ENCODE measurements around the gene DHX32. TPM values are rescaled to one million over a fixed set of nuclear protein-coding genes. Genes with fewer than 3 reads are reported as not detected.

DHX32 gene
- total RNA-seq, 3 donors from 2014 or later = 51.5 to 91.3 (median 66.5) TPM

DNA sequence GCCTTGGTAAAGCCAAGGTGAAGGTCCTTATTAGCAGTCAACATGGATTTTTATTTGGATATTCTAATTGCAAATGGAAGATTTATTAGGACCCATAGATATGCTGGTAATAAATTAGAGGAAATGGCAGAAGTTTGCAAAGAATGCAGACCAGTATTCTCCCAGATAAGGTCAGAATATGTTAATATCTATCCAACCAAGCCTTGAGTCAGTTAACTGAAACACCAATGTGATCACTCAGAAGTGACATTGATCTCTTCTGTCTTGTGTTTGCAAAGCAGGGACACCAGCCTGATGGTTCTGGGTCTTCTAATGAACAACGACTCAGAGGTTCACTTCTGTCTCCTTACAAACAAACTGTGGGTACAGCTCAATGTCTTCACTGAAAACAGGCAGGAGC, 79.5 kb downstream of the DHX32 start:
- TF ChIP-seq, protein P1, sequence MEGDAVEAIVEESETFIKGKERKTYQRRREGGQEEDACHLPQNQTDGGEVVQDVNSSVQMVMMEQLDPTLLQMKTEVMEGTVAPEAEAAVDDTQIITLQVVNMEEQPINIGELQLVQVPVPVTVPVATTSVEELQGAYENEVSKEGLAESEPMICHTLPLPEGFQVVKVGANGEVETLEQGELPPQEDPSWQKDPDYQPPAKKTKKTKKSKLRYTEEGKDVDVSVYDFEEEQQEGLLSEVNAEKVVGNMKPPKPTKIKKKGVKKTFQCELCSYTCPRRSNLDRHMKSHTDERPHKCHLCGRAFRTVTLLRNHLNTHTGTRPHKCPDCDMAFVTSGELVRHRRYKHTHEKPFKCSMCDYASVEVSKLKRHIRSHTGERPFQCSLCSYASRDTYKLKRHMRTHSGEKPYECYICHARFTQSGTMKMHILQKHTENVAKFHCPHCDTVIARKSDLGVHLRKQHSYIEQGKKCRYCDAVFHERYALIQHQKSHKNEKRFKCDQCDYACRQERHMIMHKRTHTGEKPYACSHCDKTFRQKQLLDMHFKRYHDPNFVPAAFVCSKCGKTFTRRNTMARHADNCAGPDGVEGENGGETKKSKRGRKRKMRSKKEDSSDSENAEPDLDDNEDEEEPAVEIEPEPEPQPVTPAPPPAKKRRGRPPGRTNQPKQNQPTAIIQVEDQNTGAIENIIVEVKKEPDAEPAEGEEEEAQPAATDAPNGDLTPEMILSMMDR (IDR thresholded peaks at IDR 0.05) = no peak
- intact Hi-C loops (cut with DNase I, micrococcal nuclease) = no loop called here
- no peak for ATAC-seq

DNA sequence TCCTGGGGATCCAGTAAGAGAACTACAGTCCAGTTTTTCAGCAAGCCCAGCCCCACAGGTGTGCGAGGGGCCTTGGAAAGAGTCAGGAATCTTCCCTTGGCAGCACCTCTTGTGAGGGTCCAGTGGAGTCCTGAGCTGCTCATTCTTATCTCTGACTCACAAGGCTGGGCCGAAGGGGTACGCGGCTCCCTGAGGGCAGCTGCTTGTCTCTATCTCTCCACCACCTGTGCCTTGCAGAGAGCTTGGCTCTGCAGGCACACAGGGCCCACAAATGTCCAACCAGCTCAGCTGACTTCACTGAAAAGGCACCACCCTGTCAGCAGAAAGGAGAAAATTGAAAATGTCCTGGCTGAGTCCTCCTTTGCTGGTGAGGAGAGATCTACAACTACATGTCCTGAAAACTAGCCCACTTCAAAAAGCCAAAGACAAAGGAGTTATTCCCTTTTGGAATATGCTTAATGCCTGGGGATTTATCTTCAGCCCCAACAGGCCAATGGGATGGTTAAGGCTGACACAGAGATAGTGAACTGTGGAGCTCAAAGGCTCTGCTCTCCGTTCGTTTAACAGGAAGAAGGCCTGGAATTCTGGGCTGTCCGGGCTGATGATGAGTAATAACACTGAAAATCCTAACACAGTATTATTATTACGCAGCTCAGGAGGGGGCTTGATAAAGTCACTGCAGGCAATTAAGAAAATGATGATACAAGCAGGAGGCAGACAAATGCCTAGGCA, 81.5 kb downstream of the DHX32 start:
- no peaks in the 10 kb centered on the region for H3K9me3 ChIP-seq
- no peaks in the 10 kb centered on the region for H3K36me3 ChIP-seq (ENCODE audit: low read depth)
- TF ChIP-seq, protein P1 (IDR thresholded peaks at IDR 0.05) = no peak
- H3K4me1 ChIP-seq (ENCODE audit: low read depth) = no peaks in the 10 kb centered on the region
- DNase-seq (no peak), ATAC-seq (no peak)
- H3K4me3 ChIP-seq = no peak overlapping the region
- intact Hi-C loops (cut with DNase I, micrococcal nuclease) = no loop called here

More for the DNA sequence above, 79.5 kb downstream of the DHX32 start:
- no peak for DNase-seq
- H3K36me3 ChIP-seq (ENCODE audit: low read depth) = no peaks in the 10 kb centered on the region
- H3K4me3 ChIP-seq = no peak overlapping the region
- H3K9me3 ChIP-seq = no peaks in the 10 kb centered on the region
- no peaks in the 10 kb centered on the region for H3K4me1 ChIP-seq (ENCODE audit: low read depth)

DNA sequence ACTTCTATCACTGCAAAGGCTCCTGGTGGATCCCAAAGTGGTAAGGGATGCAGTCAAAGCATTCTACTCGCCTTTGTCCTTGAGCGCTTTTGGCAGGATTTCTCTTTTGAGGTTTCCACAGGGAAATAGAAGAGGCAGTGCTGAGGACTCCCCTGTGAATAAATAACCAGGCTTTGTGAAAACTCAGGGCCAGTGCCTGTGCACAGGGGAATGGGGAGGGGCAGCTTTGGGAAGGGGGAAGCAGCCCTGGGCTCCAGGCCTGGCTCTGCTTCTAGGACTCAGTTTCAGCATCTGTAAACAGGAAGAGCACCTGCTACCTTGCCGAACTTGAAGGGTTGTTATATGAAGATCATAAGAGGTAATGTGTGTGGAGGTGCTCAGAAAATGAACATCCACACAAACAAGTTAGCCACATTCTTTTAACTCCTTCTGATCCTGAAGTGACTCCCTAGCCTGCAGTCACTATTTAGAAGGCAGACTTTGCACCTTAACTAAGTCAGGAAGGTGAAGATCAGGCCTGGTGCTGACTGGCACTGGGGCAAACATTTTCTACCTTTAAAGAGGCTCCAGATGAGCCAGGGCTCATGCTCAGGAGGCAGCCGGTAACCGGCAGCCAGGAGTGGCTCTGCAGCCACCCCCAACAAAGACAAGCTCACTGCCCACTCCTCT, 83.0 kb downstream of the DHX32 start:
- intact Hi-C loops (cut with DNase I, micrococcal nuclease) = no loop called here
- ATAC-seq = no peak
- Histone ChIP-seq H3K4me1 (ENCODE audit: low read depth) (no peaks in the 10 kb centered on the region), H3K36me3 (ENCODE audit: low read depth) (no peaks in the 10 kb centered on the region), H3K4me3 (no peak overlapping the region), H3K9me3 (no peaks in the 10 kb centered on the region)
- DNase-seq = no peak
- TF ChIP-seq, protein P1 (IDR thresholded peaks at IDR 0.05) = no peak

DNA sequence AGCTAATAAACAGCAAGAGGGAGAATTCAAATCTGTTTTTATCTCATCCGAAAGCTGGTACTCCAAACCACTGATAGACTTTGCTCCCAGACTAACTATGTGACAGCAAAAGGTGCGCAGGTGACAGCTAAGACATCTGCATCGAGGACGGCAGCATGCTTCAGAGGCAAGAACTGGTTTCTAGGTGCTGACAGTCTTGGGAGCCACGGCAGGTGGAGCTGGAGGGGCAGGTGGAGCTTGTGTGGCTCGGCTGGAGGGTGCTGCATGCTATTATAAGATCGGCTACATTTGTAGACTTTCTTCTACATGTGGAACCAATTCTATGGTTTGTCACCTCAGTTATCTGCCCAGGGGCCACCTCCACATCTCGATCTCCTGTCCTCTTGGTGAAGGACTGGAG, 83.7 kb downstream of the DHX32 start:
- Histone ChIP-seq H3K4me1 (ENCODE audit: low read depth) (no peaks in the 10 kb centered on the region), H3K9me3 (no peaks in the 10 kb centered on the region), H3K4me3 (no peak overlapping the region), H3K36me3 (ENCODE audit: low read depth) (no peaks in the 10 kb centered on the region)
- DNase-seq = no peak
- TF ChIP-seq, protein P1 (IDR thresholded peaks at IDR 0.05) = no peak
- ATAC-seq = no peak
- intact Hi-C loops (cut with DNase I, micrococcal nuclease) = no loop called here

DNA sequence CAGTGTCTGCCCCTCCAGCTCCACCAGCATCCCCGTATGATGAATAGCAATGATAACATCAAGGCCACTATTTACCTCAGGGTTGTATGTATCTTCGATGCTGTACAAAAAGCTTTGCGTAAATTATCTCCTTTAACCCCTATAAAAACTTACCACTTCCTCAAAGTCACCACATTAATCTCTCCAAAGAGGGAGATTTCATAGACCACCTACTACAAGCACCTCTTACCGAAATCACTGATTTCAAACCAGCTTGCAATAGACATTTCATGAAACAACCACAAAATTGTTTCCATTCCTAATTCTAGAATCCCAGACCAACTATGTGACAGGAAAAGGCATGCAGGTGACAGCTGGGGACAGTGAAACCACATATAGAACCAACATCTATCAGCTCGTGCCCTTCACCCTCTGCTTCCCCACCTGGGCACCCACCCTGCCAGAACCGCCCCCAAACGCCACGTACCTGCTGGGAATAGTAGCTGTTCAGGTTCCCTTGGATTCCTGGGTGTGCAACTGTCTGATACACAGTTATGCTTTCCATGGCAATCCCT, 85.4 kb downstream of the DHX32 start:
- TF ChIP-seq, protein P1 (IDR thresholded peaks at IDR 0.05) = no peak
- intact Hi-C loops (cut with DNase I, micrococcal nuclease) = no loop called here
- DNase-seq (no peak), ATAC-seq (no peak)
- Histone ChIP-seq H3K36me3 (ENCODE audit: low read depth) (no peaks in the 10 kb centered on the region), H3K4me3 (no peak overlapping the region), H3K4me1 (ENCODE audit: low read depth) (no peaks in the 10 kb centered on the region), H3K9me3 (no peaks in the 10 kb centered on the region)

Measured in mucosa of descending colon (tissue), 3 donors.